ENCODE data around the gene CRTC1.
A peak's percentile ranks its signal among the peaks of the same experiment; 100 is the strongest.

Gene CRTC1

GRCh38 chr19:18646535-18647370 lies 36.7 kb upstream of the CRTC1 start:
- WGBS, 2 donors (ENCODE audit: extremely low coverage in 2 of 2, insufficient read length in 2 of 2, insufficient replicate concordance in 1 of 2), result no CpG with 5 or more reads among the region's 34 CpGs
- H3K79me1 ChIP-seq (ENCODE audit: low read depth, low read length), result peaks cover 11% of the 10 kb centered on the region
- no peak overlapping the region for H3K14ac ChIP-seq (ENCODE audit: low read length)
- H2BK12ac ChIP-seq (ENCODE audit: low read length), result no peak overlapping the region
- no peaks in the 10 kb centered on the region for H3K36me3 ChIP-seq (replicated peaks in 1 of 2; ENCODE audit: control insufficient read depth in 2 of 2, insufficient read depth in 2 of 2, low read length in 2 of 2)
- H2AFZ ChIP-seq (ENCODE audit: low read length), result no peak overlapping the region
- no peak for DNase-seq (ENCODE audit: low spot score)
- H2BK15ac ChIP-seq (ENCODE audit: low read length), result no peak overlapping the region
- no peak overlapping the region for H3K27ac ChIP-seq (replicated peaks; ENCODE audit: low read length)
- H3K4me3 ChIP-seq (ENCODE audit: low read length in 2 of 2), result no peak overlapping the region
- H2AK5ac ChIP-seq (ENCODE audit: low read depth, low read length), result no peak overlapping the region
- H3K9ac ChIP-seq (ENCODE audit: low read depth, low read length, poor library complexity), result peak overlapping the region; percentile 56
- H4K91ac ChIP-seq (ENCODE audit: low read depth, low read length, poor library complexity), result no peak overlapping the region
- peak overlapping the region; percentile 74 for H3K18ac ChIP-seq (ENCODE audit: low read length)
- H3K23ac ChIP-seq (ENCODE audit: low read depth, low read length, poor library complexity), result peak overlapping the region; percentile 58
- no peak overlapping the region for H3K4ac ChIP-seq (ENCODE audit: low read length)
- peaks cover 0 to 4% of the 10 kb centered on the region in 2 donors for H3K9me3 ChIP-seq (replicated peaks in 1 of 2; ENCODE audit: control insufficient read depth in 2 of 2, insufficient read depth in 1 of 2, low read depth in 1 of 2, low read length in 2 of 2)
- no peak overlapping the region for H4K8ac ChIP-seq (ENCODE audit: low read depth, low read length)
- no peak overlapping the region for H3K4me2 ChIP-seq (ENCODE audit: insufficient read depth, low read length, poor library complexity, severe bottlenecking)
- no peak overlapping the region for H2BK5ac ChIP-seq (ENCODE audit: low read length)
- H2BK120ac ChIP-seq (ENCODE audit: low read depth, low read length), result no peak overlapping the region
- peaks cover 33 to 47% of the 10 kb centered on the region in 2 donors for H3K4me1 ChIP-seq (ENCODE audit: control insufficient read depth in 2 of 2, insufficient read depth in 1 of 2, low read depth in 1 of 2, low read length in 2 of 2)
- H3K27me3 ChIP-seq (ENCODE audit: control insufficient read depth in 3 of 3, insufficient read depth in 3 of 3, low read depth in 1 of 3, low read length in 3 of 3), result no peaks in the 10 kb centered on the region

DNA sequence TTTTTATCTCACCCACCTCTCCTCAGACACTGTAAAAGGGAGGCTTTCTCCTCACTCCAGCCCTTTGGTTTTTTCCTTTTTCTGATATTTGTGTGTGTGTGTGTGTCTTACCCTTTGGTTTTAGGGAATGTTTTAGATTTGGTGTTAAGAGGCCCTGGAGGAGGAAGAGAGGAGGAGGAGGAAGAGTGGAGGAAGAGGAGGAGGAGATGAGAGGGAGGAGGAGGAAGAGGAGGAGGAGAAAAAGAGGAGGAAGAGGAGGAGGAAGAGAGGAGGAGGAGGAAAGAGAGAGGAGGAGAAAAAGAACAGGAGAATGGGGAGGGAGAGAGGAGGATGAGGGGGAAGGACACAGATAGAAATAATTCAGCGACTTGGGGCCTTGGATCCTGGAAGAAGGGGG lies 36.1 kb upstream of the CRTC1 start:
- no peak overlapping the region for H2AK5ac ChIP-seq (ENCODE audit: low read depth, low read length)
- H3K4me2 ChIP-seq (ENCODE audit: insufficient read depth, low read length, poor library complexity, severe bottlenecking), result no peak overlapping the region
- H3K4me3 ChIP-seq (ENCODE audit: low read length in 2 of 2), result no peak overlapping the region
- H2BK5ac ChIP-seq (ENCODE audit: low read length), result no peak overlapping the region
- WGBS, 2 donors (ENCODE audit: extremely low coverage in 2 of 2, insufficient read length in 2 of 2, insufficient replicate concordance in 1 of 2), result no CpG with 5 or more reads among the region's 1 CpG
- H3K18ac ChIP-seq (ENCODE audit: low read length), result no peak overlapping the region
- H2BK15ac ChIP-seq (ENCODE audit: low read length), result no peak overlapping the region
- no peak overlapping the region for H3K9ac ChIP-seq (ENCODE audit: low read depth, low read length, poor library complexity)
- no peak overlapping the region for H2BK120ac ChIP-seq (ENCODE audit: low read depth, low read length)
- no peak overlapping the region for H3K14ac ChIP-seq (ENCODE audit: low read length)
- no peak overlapping the region for H3K27ac ChIP-seq (replicated peaks; ENCODE audit: low read length)
- H3K9me3 ChIP-seq (replicated peaks in 1 of 2; ENCODE audit: control insufficient read depth in 2 of 2, insufficient read depth in 1 of 2, low read depth in 1 of 2, low read length in 2 of 2), result peaks cover 0 to 4% of the 10 kb centered on the region in 2 donors
- H3K4me1 ChIP-seq (ENCODE audit: control insufficient read depth in 2 of 2, insufficient read depth in 1 of 2, low read depth in 1 of 2, low read length in 2 of 2), result peaks cover 37 to 51% of the 10 kb centered on the region in 2 donors
- DNase-seq (ENCODE audit: low spot score), result no peak
- no peak overlapping the region for H4K8ac ChIP-seq (ENCODE audit: low read depth, low read length)
- H2BK12ac ChIP-seq (ENCODE audit: low read length), result no peak overlapping the region
- no peak overlapping the region for H3K23ac ChIP-seq (ENCODE audit: low read depth, low read length, poor library complexity)
- H3K4ac ChIP-seq (ENCODE audit: low read length), result no peak overlapping the region
- peaks cover 11% of the 10 kb centered on the region for H3K79me1 ChIP-seq (ENCODE audit: low read depth, low read length)
- no peaks in the 10 kb centered on the region for H3K36me3 ChIP-seq (replicated peaks in 1 of 2; ENCODE audit: control insufficient read depth in 2 of 2, insufficient read depth in 2 of 2, low read length in 2 of 2)
- no peak overlapping the region for H4K91ac ChIP-seq (ENCODE audit: low read depth, low read length, poor library complexity)
- no peaks in the 10 kb centered on the region for H3K27me3 ChIP-seq (ENCODE audit: control insufficient read depth in 3 of 3, insufficient read depth in 3 of 3, low read depth in 1 of 3, low read length in 3 of 3)
- H2AFZ ChIP-seq (ENCODE audit: low read length), result no peak overlapping the region

- H4K91ac ChIP-seq (ENCODE audit: low read depth, low read length, poor library complexity), result no peak overlapping the region
- peak overlapping the region; percentile 21 for H3K18ac ChIP-seq (ENCODE audit: low read length)
- no peak overlapping the region for H3K9ac ChIP-seq (ENCODE audit: low read depth, low read length, poor library complexity)
- H3K4me3 ChIP-seq (ENCODE audit: low read length in 2 of 2), result no peak overlapping the region
- peaks cover 0 to 4% of the 10 kb centered on the region in 2 donors for H3K9me3 ChIP-seq (replicated peaks in 1 of 2; ENCODE audit: control insufficient read depth in 2 of 2, insufficient read depth in 1 of 2, low read depth in 1 of 2, low read length in 2 of 2)
- peaks cover 11% of the 10 kb centered on the region for H3K79me1 ChIP-seq (ENCODE audit: low read depth, low read length)
- no peak overlapping the region for H2BK5ac ChIP-seq (ENCODE audit: low read length)
- DNase-seq (ENCODE audit: low spot score), result no peak
- no peak overlapping the region for H2AFZ ChIP-seq (ENCODE audit: low read length)
- no peak overlapping the region for H3K4me2 ChIP-seq (ENCODE audit: insufficient read depth, low read length, poor library complexity, severe bottlenecking)
- no peak overlapping the region for H3K14ac ChIP-seq (ENCODE audit: low read length)
- H2AK5ac ChIP-seq (ENCODE audit: low read depth, low read length), result no peak overlapping the region
- no peaks in the 10 kb centered on the region for H3K36me3 ChIP-seq (replicated peaks in 1 of 2; ENCODE audit: control insufficient read depth in 2 of 2, insufficient read depth in 2 of 2, low read length in 2 of 2)
- no peak overlapping the region for H3K4ac ChIP-seq (ENCODE audit: low read length)
- H2BK15ac ChIP-seq (ENCODE audit: low read length), result no peak overlapping the region
- H2BK120ac ChIP-seq (ENCODE audit: low read depth, low read length), result no peak overlapping the region
- no CpG with 5 or more reads among the region's 10 CpGs for whole genome bisulfite sequencing, 2 donors (ENCODE audit: extremely low coverage in 2 of 2, insufficient read length in 2 of 2, insufficient replicate concordance in 1 of 2)
- peak overlapping the region; percentile 68 for H2BK12ac ChIP-seq (ENCODE audit: low read length)
- H3K27me3 ChIP-seq (ENCODE audit: control insufficient read depth in 3 of 3, insufficient read depth in 3 of 3, low read depth in 1 of 3, low read length in 3 of 3), result no peaks in the 10 kb centered on the region
- H4K8ac ChIP-seq (ENCODE audit: low read depth, low read length), result no peak overlapping the region
- H3K4me1 ChIP-seq (ENCODE audit: control insufficient read depth in 2 of 2, insufficient read depth in 1 of 2, low read depth in 1 of 2, low read length in 2 of 2), result peaks cover 37 to 51% of the 10 kb centered on the region in 2 donors
- peak overlapping the region; percentile 70 for H3K23ac ChIP-seq (ENCODE audit: low read depth, low read length, poor library complexity)
- no peak overlapping the region for H3K27ac ChIP-seq (replicated peaks; ENCODE audit: low read length)
These were observed 35.7 kb upstream of the CRTC1 start for GRCh38 chr19:18647807-18648206.

GRCh38 chr19:18648973-18649315 lies 34.5 kb upstream of the CRTC1 start:
- H3K18ac ChIP-seq (ENCODE audit: low read length), result no peak overlapping the region
- WGBS, 2 donors (ENCODE audit: extremely low coverage in 2 of 2, insufficient read length in 2 of 2, insufficient replicate concordance in 1 of 2), result no CpG with 5 or more reads among the region's 13 CpGs
- no peaks in the 10 kb centered on the region for H3K27me3 ChIP-seq (ENCODE audit: control insufficient read depth in 3 of 3, insufficient read depth in 3 of 3, low read depth in 1 of 3, low read length in 3 of 3)
- H3K79me1 ChIP-seq (ENCODE audit: low read depth, low read length), result peaks cover 13% of the 10 kb centered on the region
- peak overlapping the region; percentile 50 for H3K23ac ChIP-seq (ENCODE audit: low read depth, low read length, poor library complexity)
- H3K9me3 ChIP-seq (replicated peaks in 1 of 2; ENCODE audit: control insufficient read depth in 2 of 2, insufficient read depth in 1 of 2, low read depth in 1 of 2, low read length in 2 of 2), result peaks cover 0 to under 1% of the 10 kb centered on the region in 2 donors
- DNase-seq (ENCODE audit: low spot score), result no peak
- H3K4me3 ChIP-seq (ENCODE audit: low read length in 2 of 2), result no peak overlapping the region
- H2BK15ac ChIP-seq (ENCODE audit: low read length), result no peak overlapping the region
- no peak overlapping the region for H3K14ac ChIP-seq (ENCODE audit: low read length)
- no peak overlapping the region for H2AFZ ChIP-seq (ENCODE audit: low read length)
- no peak overlapping the region for H4K91ac ChIP-seq (ENCODE audit: low read depth, low read length, poor library complexity)
- H3K4me2 ChIP-seq (ENCODE audit: insufficient read depth, low read length, poor library complexity, severe bottlenecking), result no peak overlapping the region
- H3K27ac ChIP-seq (replicated peaks; ENCODE audit: low read length), result no peak overlapping the region
- peak overlapping the region; percentile 31 for H2AK5ac ChIP-seq (ENCODE audit: low read depth, low read length)
- no peak overlapping the region for H2BK12ac ChIP-seq (ENCODE audit: low read length)
- H3K36me3 ChIP-seq (replicated peaks in 1 of 2; ENCODE audit: control insufficient read depth in 2 of 2, insufficient read depth in 2 of 2, low read length in 2 of 2), result no peaks in the 10 kb centered on the region
- no peak overlapping the region for H3K4ac ChIP-seq (ENCODE audit: low read length)
- H4K8ac ChIP-seq (ENCODE audit: low read depth, low read length), result no peak overlapping the region
- H2BK120ac ChIP-seq (ENCODE audit: low read depth, low read length), result no peak overlapping the region
- no peak overlapping the region for H2BK5ac ChIP-seq (ENCODE audit: low read length)
- H3K9ac ChIP-seq (ENCODE audit: low read depth, low read length, poor library complexity), result no peak overlapping the region
- peaks cover 37 to 51% of the 10 kb centered on the region in 2 donors for H3K4me1 ChIP-seq (ENCODE audit: control insufficient read depth in 2 of 2, insufficient read depth in 1 of 2, low read depth in 1 of 2, low read length in 2 of 2)
